Mesodermal cell (in vitro differentiated cells): Measurements from ENCODE around the gene CEACAM19.

ENCODE experiments used
- H3K27ac ChIP-seq: 2 replicates; pipeline ENCODE4 v1.7.0; 2013; ENCODE audit warnings: mild to moderate bottlenecking, low read depth, low read length, moderate library complexity; ENCODE audit not compliant: severe bottlenecking
- H3K36me3 ChIP-seq: 2 replicates; pipeline ENCODE4 v1.7.1; 2013; ENCODE audit warnings: mild to moderate bottlenecking, low read length, moderate library complexity; ENCODE audit not compliant: control insufficient read depth, insufficient read depth
- H3K4me1 ChIP-seq: one replicate; pipeline ENCODE4 v1.7.1; 2013; ENCODE audit warnings: mild to moderate bottlenecking, low read length; ENCODE audit not compliant: insufficient read depth, control insufficient read depth, poor library complexity, severe bottlenecking
- H3K4me3 ChIP-seq: 2 replicates; pipeline ENCODE4 v1.7.0; 2013; ENCODE audit warnings: low read length, control low read depth, mild to moderate bottlenecking; ENCODE audit not compliant: insufficient read depth, poor library complexity, severe bottlenecking; ENCODE audit errors: extremely low read depth
- H3K9me3 ChIP-seq: 2 replicates; pipeline ENCODE4 v1.7.1; 2013; ENCODE audit warnings: mild to moderate bottlenecking, low read length, moderate library complexity; ENCODE audit not compliant: control insufficient read depth
- WGBS, 2 experiments: methylation state at CpG; one replicate each; pipeline ENCODE4 v1.1.5; 2013; ENCODE audit warnings: missing lambda C conversion rate in 2 of 2; ENCODE audit not compliant: insufficient coverage in 2 of 2; 5-methylcytosine and 5-hydroxymethylcytosine counted together

CEACAM19 gene

DNA sequence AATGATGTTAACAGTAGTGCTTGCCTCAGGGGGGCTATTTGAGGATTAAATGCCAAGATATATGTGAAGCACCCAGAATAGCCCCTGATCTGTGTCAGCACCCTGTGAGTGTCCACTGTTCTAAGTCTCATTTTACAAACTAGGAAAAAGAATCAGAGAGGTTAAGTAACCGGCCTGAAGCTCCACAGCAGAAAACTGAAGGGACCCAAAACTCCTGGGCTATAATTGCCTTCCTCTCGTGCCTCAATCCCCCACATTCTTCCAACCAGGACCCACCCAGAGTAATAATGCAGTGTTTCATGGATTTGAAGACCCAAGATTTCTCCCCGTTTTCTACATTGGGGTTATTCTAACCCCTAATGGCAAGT lies 25.2 kb upstream of the CEACAM19 start:
- 91 to 94% methylated on average over 3 of the region's 3 CpGs for WGBS, 2 experiments
- Histone ChIP-seq H3K4me1 (no peaks in the 10 kb centered on the region), H3K4me3 (no peak overlapping the region)

DNA sequence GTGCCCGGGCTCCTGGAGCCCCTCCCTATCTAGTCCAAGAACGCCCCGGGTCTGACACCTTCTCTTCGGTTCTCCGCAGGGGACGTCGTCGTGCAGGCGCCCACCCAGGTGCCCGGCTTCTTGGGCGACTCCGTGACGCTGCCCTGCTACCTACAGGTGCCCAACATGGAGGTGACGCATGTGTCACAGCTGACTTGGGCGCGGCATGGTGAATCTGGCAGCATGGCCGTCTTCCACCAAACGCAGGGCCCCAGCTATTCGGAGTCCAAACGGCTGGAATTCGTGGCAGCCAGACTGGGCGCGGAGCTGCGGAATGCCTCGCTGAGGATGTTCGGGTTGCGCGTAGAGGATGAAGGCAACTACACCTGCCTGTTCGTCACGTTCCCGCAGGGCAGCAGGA lies 24.1 kb upstream of the CEACAM19 start:
- peaks cover 56% of the 10 kb centered on the region for H3K36me3 ChIP-seq
- no peak overlapping the region for H3K27ac ChIP-seq
- H3K9me3 ChIP-seq = no peaks in the 10 kb centered on the region
- WGBS, 2 experiments = 94 to 97% methylated on average over 24 to 31 of the region's 31 CpGs
- no peaks in the 10 kb centered on the region for H3K4me1 ChIP-seq
- H3K4me3 ChIP-seq = no peak overlapping the region

More for the DNA sequence above, 25.2 kb upstream of the CEACAM19 start:
- Histone ChIP-seq H3K36me3 (peaks cover 45% of the 10 kb centered on the region), H3K9me3 (no peaks in the 10 kb centered on the region), H3K27ac (no peak overlapping the region)

DNA sequence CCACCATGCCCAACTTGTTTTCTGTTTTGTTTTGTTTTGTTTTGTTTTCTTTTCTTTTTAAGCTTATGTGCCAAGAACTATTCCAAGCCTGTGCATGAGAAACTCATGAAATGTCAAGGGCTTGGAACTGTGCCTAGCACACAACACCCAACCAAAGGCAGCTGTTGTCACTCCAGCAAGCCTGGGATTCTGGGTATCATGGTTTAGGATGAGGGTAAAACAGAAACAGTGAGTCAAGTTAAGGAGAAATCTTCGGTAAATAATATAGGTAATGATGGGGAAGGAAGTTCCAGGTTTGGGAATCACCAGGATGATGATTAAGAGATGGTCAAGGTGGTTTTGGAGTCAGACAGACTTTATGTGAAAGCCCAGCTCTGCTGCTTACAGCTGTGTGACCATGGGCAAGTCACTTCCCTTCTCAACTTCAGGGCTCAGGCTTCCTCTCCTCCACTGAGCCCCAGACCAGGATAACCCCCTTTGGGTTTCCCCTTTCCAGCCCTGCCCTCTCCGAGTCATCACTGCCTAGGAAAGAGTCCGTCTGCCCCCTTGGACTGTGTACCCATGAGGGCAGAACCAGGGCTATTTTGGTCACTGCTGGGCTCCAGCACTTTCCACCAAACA lies 22.5 kb upstream of the CEACAM19 start:
- no peak overlapping the region for H3K4me3 ChIP-seq
- H3K4me1 ChIP-seq = no peaks in the 10 kb centered on the region
- peaks cover 72% of the 10 kb centered on the region for H3K36me3 ChIP-seq
- H3K27ac ChIP-seq = no peak overlapping the region
- WGBS, 2 experiments = 92 to 100% methylated on average over 3 of the region's 3 CpGs
- no peaks in the 10 kb centered on the region for H3K9me3 ChIP-seq

DNA sequence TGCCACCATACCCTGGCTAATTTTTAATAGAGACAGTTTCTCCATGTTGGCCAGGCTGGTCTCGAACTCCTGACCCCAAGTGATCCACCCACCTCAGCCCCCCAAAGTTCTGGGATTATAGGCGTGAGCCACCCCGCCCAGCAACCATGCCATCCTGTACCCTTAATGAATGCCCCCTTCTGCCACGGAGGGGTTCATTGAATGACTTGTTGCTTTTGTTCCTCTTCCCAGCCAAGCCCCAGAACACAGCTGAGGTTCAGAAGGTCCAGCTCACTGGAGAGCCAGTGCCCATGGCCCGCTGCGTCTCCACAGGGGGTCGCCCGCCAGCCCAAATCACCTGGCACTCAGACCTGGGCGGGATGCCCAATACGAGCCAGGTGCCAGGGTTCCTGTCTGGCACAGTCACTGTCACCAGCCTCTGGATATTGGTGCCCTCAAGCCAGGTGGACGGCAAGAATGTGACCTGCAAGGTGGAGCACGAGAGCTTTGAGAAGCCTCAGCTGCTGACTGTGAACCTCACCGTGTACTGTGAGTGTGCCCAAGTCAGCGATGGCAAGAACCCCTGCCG lies 21.6 kb upstream of the CEACAM19 start:
- no peak overlapping the region for H3K27ac ChIP-seq
- H3K4me1 ChIP-seq = no peaks in the 10 kb centered on the region
- H3K36me3 ChIP-seq = peaks cover 81% of the 10 kb centered on the region
- 94 to 95% methylated on average over 13 to 14 of the region's 15 CpGs for WGBS, 2 experiments
- no peak overlapping the region for H3K4me3 ChIP-seq
- no peaks in the 10 kb centered on the region for H3K9me3 ChIP-seq

DNA sequence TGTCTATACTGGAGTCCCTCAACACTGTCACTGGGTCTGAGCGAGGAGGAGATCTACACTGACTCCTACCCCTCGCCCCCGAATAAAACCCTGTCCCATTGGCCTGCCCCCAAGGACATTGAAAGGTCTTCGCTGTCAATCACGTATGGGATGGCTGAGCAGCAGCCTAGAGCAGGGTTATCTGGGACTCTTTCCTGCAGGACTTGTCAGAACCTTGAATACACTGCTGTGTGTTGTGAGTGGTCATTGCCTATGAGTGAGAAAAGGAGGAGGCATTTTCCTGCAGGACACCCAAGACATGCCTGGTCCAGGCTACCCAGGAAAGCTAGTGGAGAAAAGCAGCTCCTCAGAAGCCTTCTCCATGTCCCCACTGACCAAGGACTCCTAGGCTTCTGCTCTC lies 17.9 kb upstream of the CEACAM19 start:
- H3K36me3 ChIP-seq = peaks cover 100% of the 10 kb centered on the region

DNA sequence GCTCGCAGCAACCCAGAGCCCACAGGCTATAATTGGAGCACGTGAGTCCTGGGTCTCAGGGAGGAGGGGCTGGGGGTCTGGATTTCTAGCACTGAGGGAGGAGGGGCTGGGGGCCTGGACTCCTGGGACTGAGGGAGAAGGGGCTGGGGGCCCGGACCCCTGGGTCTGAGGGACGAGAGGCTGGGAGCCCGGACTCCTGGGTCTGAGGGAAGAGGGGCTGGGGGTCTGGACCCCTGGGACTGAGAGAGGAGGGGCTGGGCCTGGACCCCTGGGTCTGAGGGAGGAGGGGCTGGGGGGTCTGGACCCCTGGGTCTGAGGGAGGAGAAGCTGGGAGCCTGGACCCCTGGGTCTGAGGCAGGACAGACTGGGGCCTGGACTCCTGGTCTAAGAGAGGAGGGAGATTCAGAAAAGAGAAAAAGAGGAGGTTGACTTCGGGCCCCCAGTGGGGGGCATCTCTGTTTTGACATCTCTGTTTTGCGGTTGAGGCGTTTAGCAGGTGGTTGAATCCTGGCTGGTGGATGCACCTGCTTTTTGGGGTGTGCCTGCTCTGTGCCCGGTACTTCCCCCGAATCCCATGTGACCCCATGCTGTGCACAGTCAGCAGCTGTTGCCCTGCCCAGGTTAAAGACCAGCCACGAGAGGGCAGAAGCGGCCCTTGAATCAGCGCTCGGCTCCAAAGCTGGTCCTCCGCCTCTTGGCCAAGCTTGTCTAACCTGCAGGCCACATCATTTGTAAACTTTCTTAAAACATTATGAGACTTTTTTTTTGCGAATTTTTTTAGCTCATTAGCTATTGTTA lies 17.1 kb upstream of the CEACAM19 start:
- no peak overlapping the region for H3K27ac ChIP-seq
- H3K36me3 ChIP-seq = peaks cover 100% of the 10 kb centered on the region
- no peak overlapping the region for H3K4me3 ChIP-seq
- H3K9me3 ChIP-seq = no peaks in the 10 kb centered on the region
- no peaks in the 10 kb centered on the region for H3K4me1 ChIP-seq
- 71 to 78% methylated on average over 9 to 13 of the region's 16 CpGs for WGBS, 2 experiments

More for the DNA sequence above, 17.9 kb upstream of the CEACAM19 start:
- Histone ChIP-seq H3K4me1 (no peaks in the 10 kb centered on the region), H3K27ac (no peak overlapping the region), H3K4me3 (no peak overlapping the region), H3K9me3 (no peaks in the 10 kb centered on the region)
- 98 to 100% methylated on average over 5 of the region's 5 CpGs for WGBS, 2 experiments

DNA sequence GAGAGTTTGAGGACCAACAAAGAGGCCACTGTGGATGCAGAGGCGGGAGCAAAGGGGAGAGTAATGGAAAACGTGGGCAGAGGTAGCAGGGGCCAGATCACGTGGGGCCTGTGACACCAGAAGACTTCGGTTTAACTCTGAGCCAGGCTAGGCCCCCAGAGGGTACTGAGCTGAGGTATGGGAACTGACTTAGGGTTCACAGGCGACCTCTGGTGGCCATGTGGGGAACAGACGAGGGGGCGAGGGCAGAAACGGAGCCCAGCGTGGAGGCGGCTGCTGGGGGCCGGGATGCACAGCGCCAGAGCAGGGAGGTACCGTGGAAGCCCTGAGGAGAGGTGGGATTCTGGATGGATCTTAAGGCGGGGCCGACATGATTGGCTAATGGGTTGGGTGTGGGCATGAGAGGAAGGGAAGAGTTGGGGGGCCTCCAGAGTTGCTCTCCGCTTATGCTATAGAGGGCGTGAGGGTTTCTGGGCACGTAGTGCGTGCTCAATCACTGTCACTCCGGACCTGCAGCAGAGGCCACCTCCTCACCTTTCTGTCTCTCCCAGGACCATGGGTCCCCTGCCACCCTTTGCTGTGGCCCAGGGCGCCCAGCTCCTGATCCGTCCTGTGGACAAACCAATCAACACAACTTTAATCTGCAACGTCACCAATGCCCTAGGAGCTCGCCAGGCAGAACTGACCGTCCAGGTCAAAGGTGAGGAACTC lies 13.9 kb upstream of the CEACAM19 start:
- H3K4me1 ChIP-seq = no peaks in the 10 kb centered on the region
- 52% methylated on average over 20 to 21 of the region's 25 CpGs for WGBS, 2 experiments
- H3K27ac ChIP-seq = no peak overlapping the region
- no peak overlapping the region for H3K4me3 ChIP-seq
- H3K36me3 ChIP-seq = peaks cover 100% of the 10 kb centered on the region
- no peaks in the 10 kb centered on the region for H3K9me3 ChIP-seq

DNA sequence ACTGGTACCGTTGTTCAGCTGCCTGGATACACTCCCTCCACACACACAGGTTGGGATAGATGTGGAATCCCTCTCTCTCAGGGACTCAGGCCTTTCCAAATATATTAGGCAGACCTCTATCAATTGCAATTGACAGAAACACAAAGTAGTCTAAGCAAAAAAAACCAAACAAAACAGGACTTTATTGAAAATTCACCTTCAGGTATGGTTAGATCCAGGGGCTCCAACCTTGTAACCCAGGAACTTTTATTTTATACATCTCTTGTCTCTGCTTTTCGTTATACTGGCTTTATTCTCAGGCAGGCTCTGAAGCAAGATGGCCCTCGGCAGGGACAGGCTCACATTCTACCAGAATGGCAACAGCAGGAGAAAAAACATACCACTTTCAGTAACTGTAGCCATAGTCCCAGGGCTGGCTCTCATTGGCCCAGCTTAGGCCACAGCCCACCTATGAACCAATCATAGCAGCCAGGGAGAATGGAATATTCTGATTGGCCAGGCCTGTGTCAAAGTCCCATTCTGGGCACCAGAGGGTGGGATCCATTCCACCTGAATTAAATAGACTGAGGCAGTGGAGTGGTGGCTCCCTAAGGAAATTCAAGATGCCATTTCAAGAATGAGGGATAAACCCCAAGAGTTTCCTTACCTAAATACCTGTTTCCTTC lies 13.1 kb upstream of the CEACAM19 start:
- H3K27ac ChIP-seq = no peak overlapping the region
- no peaks in the 10 kb centered on the region for H3K4me1 ChIP-seq
- no peaks in the 10 kb centered on the region for H3K9me3 ChIP-seq
- H3K36me3 ChIP-seq = peaks cover 100% of the 10 kb centered on the region
- 100% methylated on average over 2 to 3 of the region's 3 CpGs for WGBS, 2 experiments
- H3K4me3 ChIP-seq = no peak overlapping the region

DNA sequence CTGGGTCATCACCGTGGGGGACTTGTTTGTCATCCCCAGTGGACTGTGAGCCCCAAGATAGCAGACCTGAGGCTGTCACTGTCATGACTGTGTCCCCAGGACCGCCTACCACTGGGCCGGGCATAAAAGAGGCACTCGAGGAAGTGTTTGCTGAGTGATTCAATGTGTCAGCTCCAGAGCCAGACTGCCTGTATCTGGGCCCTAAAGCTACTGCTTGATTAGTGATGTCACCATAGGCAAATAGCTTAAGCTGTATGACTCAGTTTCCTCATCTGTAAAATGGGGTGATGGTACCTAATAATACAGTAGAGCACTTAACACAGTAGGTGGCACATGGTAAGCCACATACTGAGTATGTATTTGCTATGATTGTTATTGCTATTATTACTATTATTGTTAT lies 11.2 kb upstream of the CEACAM19 start:
- H3K27ac ChIP-seq = no peak overlapping the region
- no peaks in the 10 kb centered on the region for H3K4me1 ChIP-seq
- peaks cover 86% of the 10 kb centered on the region for H3K36me3 ChIP-seq
- WGBS, 2 experiments = 93 to 95% methylated on average over 3 to 4 of the region's 4 CpGs
- no peak overlapping the region for H3K4me3 ChIP-seq
- H3K9me3 ChIP-seq = no peaks in the 10 kb centered on the region

DNA sequence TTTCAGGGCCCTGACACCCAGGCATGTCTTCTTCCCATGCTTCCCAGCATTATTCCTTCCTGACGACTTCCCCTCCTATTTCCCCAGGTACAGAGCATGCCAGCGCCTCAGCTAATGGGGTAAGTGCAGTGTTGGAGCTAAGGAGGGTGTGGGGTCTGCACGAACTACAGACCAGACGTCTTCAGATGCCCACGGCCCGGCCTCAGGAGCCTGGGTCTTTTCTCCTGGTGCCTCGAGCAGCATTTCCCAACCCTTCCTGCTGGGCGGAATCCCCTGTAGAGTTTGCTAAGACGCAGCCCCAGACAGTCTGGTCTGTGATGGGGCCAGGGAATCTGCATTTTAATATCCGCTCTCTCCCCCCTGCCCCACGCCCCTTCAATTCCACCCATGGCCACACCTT lies 10.1 kb upstream of the CEACAM19 start:
- H3K36me3 ChIP-seq = peaks cover 74% of the 10 kb centered on the region
- H3K9me3 ChIP-seq = no peaks in the 10 kb centered on the region
- H3K4me3 ChIP-seq = no peak overlapping the region
- WGBS, 2 experiments = 91 to 94% methylated on average over 3 to 9 of the region's 11 CpGs
- no peaks in the 10 kb centered on the region for H3K4me1 ChIP-seq
- H3K27ac ChIP-seq = no peak overlapping the region
